DOHH2 (cell line): ENCODE data around the gene BBX.

Source experiments
- H3F3A ChIP-seq: fragments of 200-600 bp; sonication (generic), shearing (Covaris generic); 2 replicates; pipeline ENCODE4 v1.6.0; 2016; ENCODE audit warnings: antibody characterized with exemption, mild to moderate bottlenecking; ENCODE audit not compliant: control insufficient read depth, insufficient read depth
- H3K27ac ChIP-seq: fragments of 200-600 bp; sonication (generic); 2 replicates; pipeline ENCODE4 v1.5.1; 2014; ENCODE audit warnings: low read depth, mild to moderate bottlenecking, low read length, moderate library complexity
- H3K27me3 ChIP-seq: fragments of 200-600 bp; sonication (generic); 2 replicates; pipeline ENCODE4 v1.6.1; 2014; ENCODE audit warnings: mild to moderate bottlenecking, low read length, mixed read lengths; ENCODE audit not compliant: control insufficient read depth
- H3K36me3 ChIP-seq: fragments of 200-600 bp; sonication (generic); 2 replicates; pipeline ENCODE4 v1.6.1; 2014; ENCODE audit warnings: mild to moderate bottlenecking, low read length, moderate library complexity, mixed read lengths; ENCODE audit not compliant: control insufficient read depth
- H3K4me1 ChIP-seq: fragments of 200-600 bp; sonication (generic); 2 replicates; pipeline ENCODE4 v1.6.1; 2014; ENCODE audit warnings: mild to moderate bottlenecking, low read length, mixed read lengths; ENCODE audit not compliant: control insufficient read depth
- H3K4me2 ChIP-seq: fragments of 200-600 bp; sonication (generic); 2 replicates; pipeline ENCODE4 v1.6.0; 2014; ENCODE audit warnings: mild to moderate bottlenecking, low read length, moderate library complexity
- H3K4me3 ChIP-seq: fragments of 200-600 bp; sonication (generic); 2 replicates; pipeline ENCODE4 v1.5.1; 2014; ENCODE audit warnings: mild to moderate bottlenecking, low read length, mixed read lengths
- H3K79me2 ChIP-seq: fragments of 200-600 bp; sonication (generic); 2 replicates; pipeline ENCODE4 v1.6.1; 2014; ENCODE audit warnings: mild to moderate bottlenecking, low read length, mixed read lengths; ENCODE audit not compliant: control insufficient read depth
- H3K9me2 ChIP-seq: fragments of 200-600 bp; sonication (generic); replicated peaks from 2 replicates; pipeline ENCODE4 v1.6.1; 2014; ENCODE audit warnings: mild to moderate bottlenecking, low read length, mixed read lengths; ENCODE audit not compliant: control insufficient read depth
- H3K9me3 ChIP-seq: fragments of 200-600 bp; sonication (generic); 2 replicates; pipeline ENCODE4 v1.6.1; 2014; ENCODE audit warnings: antibody characterized with exemption, low read length, mixed read lengths; ENCODE audit not compliant: control insufficient read depth, insufficient read depth
- H4K20me1 ChIP-seq: fragments of 200-600 bp; sonication (generic); 2 replicates; pipeline ENCODE4 v1.6.0; 2014; ENCODE audit warnings: low read depth, mild to moderate bottlenecking, antibody characterized with exemption, low read length, moderate library complexity; ENCODE audit not compliant: control insufficient read depth, insufficient read depth
- EZH2phosphoT487 ChIP-seq: fragments of 200-600 bp; sonication (generic); IDR thresholded peaks from 2 replicates; pipeline ENCODE4 v1.6.1; 2017; ENCODE audit warnings: borderline replicate concordance, mild to moderate bottlenecking, antibody characterized with exemption, low read length, moderate library complexity, mixed read lengths
- TF ChIP-seq, protein P1 (sequence below): fragments of 200-600 bp; sonication (generic); IDR thresholded peaks from one replicate; pipeline ENCODE4 v1.5.1; 2014; ENCODE audit warnings: antibody characterized with exemption, mild to moderate bottlenecking, low read depth, low read length; ENCODE audit not compliant: poor library complexity, severe bottlenecking

The BBX gene

DNA sequence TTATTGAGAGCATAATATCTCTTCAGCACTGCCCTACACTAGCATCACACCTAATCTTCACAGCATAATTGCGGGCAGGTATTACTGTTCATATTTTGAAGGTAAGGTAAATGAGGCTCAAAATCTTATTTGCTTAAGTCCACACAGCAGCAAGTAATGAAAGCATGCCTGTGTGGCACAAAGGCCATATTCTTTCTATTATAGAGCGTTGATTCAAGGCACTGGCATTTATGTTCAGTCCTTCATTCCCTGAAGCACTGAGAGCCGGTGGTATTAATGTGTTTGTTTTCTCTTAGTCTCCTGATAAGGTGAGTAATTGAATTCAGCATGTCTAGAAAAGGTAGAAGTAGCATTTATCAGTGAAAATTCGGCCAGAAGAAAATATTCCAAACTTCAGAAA lies 231.2 kb downstream of the BBX start:
- Histone ChIP-seq H3K4me1 (no peaks in the 10 kb centered on the region), H3K36me3 (peaks cover 13% of the 10 kb centered on the region), H3K79me2 (no peaks in the 10 kb centered on the region), H3K27me3 (no peaks in the 10 kb centered on the region), H3F3A (no peaks in the 10 kb centered on the region), H3K9me3 (no peaks in the 10 kb centered on the region), H3K4me3 (no peak overlapping the region), H4K20me1 (no peaks in the 10 kb centered on the region), H3K9me2 (no peaks in the 10 kb centered on the region), H3K27ac (no peak overlapping the region), H3K4me2 (no peak overlapping the region)
- TF ChIP-seq EZH2phosphoT487: no peak
- TF ChIP-seq, protein P1, sequence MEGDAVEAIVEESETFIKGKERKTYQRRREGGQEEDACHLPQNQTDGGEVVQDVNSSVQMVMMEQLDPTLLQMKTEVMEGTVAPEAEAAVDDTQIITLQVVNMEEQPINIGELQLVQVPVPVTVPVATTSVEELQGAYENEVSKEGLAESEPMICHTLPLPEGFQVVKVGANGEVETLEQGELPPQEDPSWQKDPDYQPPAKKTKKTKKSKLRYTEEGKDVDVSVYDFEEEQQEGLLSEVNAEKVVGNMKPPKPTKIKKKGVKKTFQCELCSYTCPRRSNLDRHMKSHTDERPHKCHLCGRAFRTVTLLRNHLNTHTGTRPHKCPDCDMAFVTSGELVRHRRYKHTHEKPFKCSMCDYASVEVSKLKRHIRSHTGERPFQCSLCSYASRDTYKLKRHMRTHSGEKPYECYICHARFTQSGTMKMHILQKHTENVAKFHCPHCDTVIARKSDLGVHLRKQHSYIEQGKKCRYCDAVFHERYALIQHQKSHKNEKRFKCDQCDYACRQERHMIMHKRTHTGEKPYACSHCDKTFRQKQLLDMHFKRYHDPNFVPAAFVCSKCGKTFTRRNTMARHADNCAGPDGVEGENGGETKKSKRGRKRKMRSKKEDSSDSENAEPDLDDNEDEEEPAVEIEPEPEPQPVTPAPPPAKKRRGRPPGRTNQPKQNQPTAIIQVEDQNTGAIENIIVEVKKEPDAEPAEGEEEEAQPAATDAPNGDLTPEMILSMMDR: no peak

DNA sequence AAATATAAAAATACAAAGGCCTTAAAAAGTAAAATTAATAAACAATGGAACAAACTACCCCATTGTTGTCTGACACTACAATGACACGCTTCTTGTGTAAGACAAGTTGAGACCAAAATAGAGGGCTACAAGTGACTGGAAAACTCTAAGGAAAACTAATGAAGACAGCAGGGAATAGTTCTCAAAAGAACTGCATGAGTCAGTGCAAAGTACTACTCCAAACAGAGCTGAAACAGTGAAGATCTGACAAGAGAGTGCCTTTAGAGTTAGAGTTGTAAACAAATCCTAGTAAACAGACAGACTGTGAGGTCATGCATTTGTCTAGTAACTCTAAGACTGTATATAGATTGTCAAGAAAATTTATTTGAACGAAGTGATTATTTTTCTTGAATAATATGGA lies 233.9 kb downstream of the BBX start:
- Histone ChIP-seq H3K9me2 (no peaks in the 10 kb centered on the region), H3K79me2 (no peaks in the 10 kb centered on the region), H3K4me3 (no peak overlapping the region), H3K4me2 (no peak overlapping the region), H3K27ac (no peak overlapping the region), H4K20me1 (no peaks in the 10 kb centered on the region), H3K27me3 (no peaks in the 10 kb centered on the region), H3K4me1 (no peaks in the 10 kb centered on the region), H3K36me3 (peaks cover 13% of the 10 kb centered on the region), H3F3A (no peaks in the 10 kb centered on the region), H3K9me3 (no peaks in the 10 kb centered on the region)
- TF ChIP-seq EZH2phosphoT487: no peak
- TF ChIP-seq, protein P1: no peak

DNA sequence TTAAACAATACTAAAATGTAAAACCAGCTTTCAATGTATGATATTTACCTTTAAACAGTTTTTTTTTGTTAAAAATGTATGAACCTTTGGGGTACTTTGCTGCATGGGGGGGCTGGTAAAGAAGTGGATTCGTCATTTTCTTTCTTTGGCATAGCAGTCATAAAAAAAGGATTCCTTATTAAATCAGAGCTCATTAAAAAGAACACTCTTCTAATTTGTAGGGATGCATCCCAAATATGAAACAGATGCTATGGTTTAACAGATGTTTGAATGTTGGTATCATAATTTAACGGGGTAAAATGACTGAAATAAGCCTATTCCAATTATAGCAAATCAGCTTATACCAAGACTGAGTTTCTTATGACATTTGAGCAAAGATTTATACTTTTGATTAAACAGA lies 234.4 kb downstream of the BBX start:
- Histone ChIP-seq H3K4me1 (no peaks in the 10 kb centered on the region), H3K9me3 (no peaks in the 10 kb centered on the region), H3K36me3 (peaks cover 13% of the 10 kb centered on the region), H3F3A (no peaks in the 10 kb centered on the region), H3K79me2 (no peaks in the 10 kb centered on the region), H4K20me1 (no peaks in the 10 kb centered on the region), H3K4me2 (no peak overlapping the region), H3K27ac (no peak overlapping the region), H3K4me3 (no peak overlapping the region), H3K9me2 (no peaks in the 10 kb centered on the region), H3K27me3 (no peaks in the 10 kb centered on the region)
- TF ChIP-seq EZH2phosphoT487: no peak
- TF ChIP-seq, protein P1: no peak

DNA sequence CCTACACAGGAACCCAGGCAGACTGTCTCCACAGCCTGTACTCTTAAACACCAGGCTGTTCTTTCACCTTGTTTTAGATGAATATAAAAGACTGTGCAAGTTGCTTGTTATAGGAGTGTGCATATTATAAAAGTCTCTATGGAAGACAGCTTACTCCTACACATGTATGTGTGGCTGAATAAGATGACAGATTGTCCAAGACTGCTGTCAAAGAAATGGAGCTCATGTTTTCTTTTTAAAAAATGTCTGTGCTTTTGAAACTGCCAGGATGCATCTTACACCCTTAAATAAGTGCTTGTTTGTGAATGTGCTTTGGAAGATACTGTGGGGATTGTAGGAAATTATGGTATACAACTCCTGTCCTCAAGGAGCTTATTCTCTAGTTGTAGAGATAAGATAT lies 237.4 kb downstream of the BBX start:
- Histone ChIP-seq H3K79me2 (no peaks in the 10 kb centered on the region), H3K27ac (no peak overlapping the region), H3F3A (no peaks in the 10 kb centered on the region), H3K36me3 (peaks cover 13% of the 10 kb centered on the region), H3K27me3 (no peaks in the 10 kb centered on the region), H4K20me1 (no peaks in the 10 kb centered on the region), H3K4me1 (no peaks in the 10 kb centered on the region), H3K4me2 (no peak overlapping the region), H3K4me3 (no peak overlapping the region), H3K9me3 (no peaks in the 10 kb centered on the region), H3K9me2 (no peaks in the 10 kb centered on the region)
- no peak for TF ChIP-seq EZH2phosphoT487
- TF ChIP-seq, protein P1: no peak
